ENCODE data around the gene GOLGA6L2.
"Not testable (repeated sequence)": the region's sequence is repeated elsewhere in the genome, so short reads cannot be mapped to it uniquely, and the experiment has no call there.

GOLGA6L2 gene

GRCh38 chr15:23434699-23435098 lies 12.3 kb downstream of the GOLGA6L2 start:
- H3K9me3 ChIP-seq (ENCODE audit: control insufficient read depth in 1 of 2, low read length in 2 of 2); H3K27ac ChIP-seq (ENCODE audit: low read depth, low read length); H3K4me3 ChIP-seq (ENCODE audit: low read depth in 1 of 2, low read length in 2 of 2); H3K9ac ChIP-seq (ENCODE audit: low read depth in 1 of 2, low read length in 2 of 2); H3K36me3 ChIP-seq (ENCODE audit: control insufficient read depth in 1 of 2, insufficient read depth in 2 of 2, low read length in 2 of 2); H3K4me1 ChIP-seq (ENCODE audit: control insufficient read depth in 1 of 2, insufficient read depth in 2 of 2, low read length in 2 of 2); H3K27me3 ChIP-seq (ENCODE audit: control insufficient read depth in 1 of 2, insufficient read depth in 2 of 2, low read length in 2 of 2): not testable (repeated sequence)

- not testable (repeated sequence) for H3K36me3 ChIP-seq (ENCODE audit: control insufficient read depth in 1 of 2, insufficient read depth in 2 of 2, low read length in 2 of 2); H3K9me3 ChIP-seq (ENCODE audit: control insufficient read depth in 1 of 2, low read length in 2 of 2); H3K27ac ChIP-seq (ENCODE audit: low read depth, low read length); H3K27me3 ChIP-seq (ENCODE audit: control insufficient read depth in 1 of 2, insufficient read depth in 2 of 2, low read length in 2 of 2); H3K4me3 ChIP-seq (ENCODE audit: low read depth in 1 of 2, low read length in 2 of 2); H3K9ac ChIP-seq (ENCODE audit: low read depth in 1 of 2, low read length in 2 of 2); H3K4me1 ChIP-seq (ENCODE audit: control insufficient read depth in 1 of 2, insufficient read depth in 2 of 2, low read length in 2 of 2)
Measured at GRCh38 chr15:23425327-23425726, 21.7 kb downstream of the GOLGA6L2 start.

- H3K9me3 ChIP-seq (ENCODE audit: control insufficient read depth in 1 of 2, low read length in 2 of 2), result no peaks in the 10 kb centered on the region
- no peaks in the 10 kb centered on the region for H3K27me3 ChIP-seq (ENCODE audit: control insufficient read depth in 1 of 2, insufficient read depth in 2 of 2, low read length in 2 of 2)
- no peak overlapping the region for H3K4me3 ChIP-seq (ENCODE audit: low read depth in 1 of 2, low read length in 2 of 2)
- H3K27ac ChIP-seq (ENCODE audit: low read depth, low read length), result no peak overlapping the region
- H3K36me3 ChIP-seq (ENCODE audit: control insufficient read depth in 1 of 2, insufficient read depth in 2 of 2, low read length in 2 of 2), result no peaks in the 10 kb centered on the region
- H3K4me1 ChIP-seq (ENCODE audit: control insufficient read depth in 1 of 2, insufficient read depth in 2 of 2, low read length in 2 of 2), result no peaks in the 10 kb centered on the region
- H3K9ac ChIP-seq (ENCODE audit: low read depth in 1 of 2, low read length in 2 of 2), result no peak overlapping the region
Measured at GRCh38 chr15:23424111-23424904, 22.7 kb downstream of the GOLGA6L2 start.

GRCh38 chr15:23422946-23423708 lies 23.9 kb downstream of the GOLGA6L2 start:
- no peak overlapping the region for H3K4me3 ChIP-seq (ENCODE audit: low read depth in 1 of 2, low read length in 2 of 2)
- H3K9me3 ChIP-seq (ENCODE audit: control insufficient read depth in 1 of 2, low read length in 2 of 2), result no peaks in the 10 kb centered on the region
- no peak overlapping the region for H3K27ac ChIP-seq (ENCODE audit: low read depth, low read length)
- no peaks in the 10 kb centered on the region for H3K27me3 ChIP-seq (ENCODE audit: control insufficient read depth in 1 of 2, insufficient read depth in 2 of 2, low read length in 2 of 2)
- no peaks in the 10 kb centered on the region for H3K36me3 ChIP-seq (ENCODE audit: control insufficient read depth in 1 of 2, insufficient read depth in 2 of 2, low read length in 2 of 2)
- H3K9ac ChIP-seq (ENCODE audit: low read depth in 1 of 2, low read length in 2 of 2), result no peak overlapping the region
- no peaks in the 10 kb centered on the region for H3K4me1 ChIP-seq (ENCODE audit: control insufficient read depth in 1 of 2, insufficient read depth in 2 of 2, low read length in 2 of 2)

DNA sequence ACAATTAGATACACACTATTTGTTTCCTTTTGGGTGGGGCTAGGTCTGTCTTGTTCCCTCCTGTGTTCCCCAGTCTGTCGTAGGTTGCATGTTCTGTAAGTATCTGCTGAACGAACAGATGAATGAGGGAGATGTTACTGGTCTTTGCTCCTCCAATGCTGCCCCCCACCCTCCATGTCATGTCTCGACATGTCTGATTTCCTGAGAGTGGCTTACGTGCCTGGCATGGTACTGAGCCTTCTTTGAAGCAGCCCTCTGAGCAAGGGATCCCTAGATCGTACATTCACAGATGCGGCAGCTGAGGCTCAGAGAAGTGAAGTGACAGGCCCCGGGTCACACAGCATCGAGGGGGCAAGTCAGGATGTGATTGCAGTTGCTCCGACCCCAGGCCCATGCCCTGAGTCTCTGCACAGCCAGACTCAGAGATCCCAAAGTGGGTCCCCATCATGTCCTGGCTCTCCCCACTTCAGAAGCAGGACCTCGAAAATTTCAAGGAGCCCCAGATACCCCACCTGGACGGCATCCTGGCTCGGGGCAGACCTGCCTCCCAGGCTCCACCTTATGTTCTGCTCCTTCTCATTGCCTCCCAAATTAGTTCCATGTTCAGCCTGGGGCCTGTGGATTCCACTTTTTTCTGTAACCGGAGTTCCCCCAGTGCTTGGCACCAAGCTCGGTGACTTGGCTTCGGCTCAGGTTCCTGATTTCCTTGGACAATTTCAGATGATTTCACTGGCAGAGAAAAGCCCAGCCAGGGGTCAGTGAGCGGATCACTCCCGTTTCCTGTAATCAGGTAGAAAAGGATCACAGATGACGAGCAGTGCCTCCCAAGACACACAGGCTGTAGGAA lies 24.7 kb downstream of the GOLGA6L2 start:
- Histone ChIP-seq H3K4me3 (ENCODE audit: low read depth in 1 of 2, low read length in 2 of 2) (no peak overlapping the region), H3K27me3 (ENCODE audit: control insufficient read depth in 1 of 2, insufficient read depth in 2 of 2, low read length in 2 of 2) (no peaks in the 10 kb centered on the region), H3K27ac (ENCODE audit: low read depth, low read length) (no peak overlapping the region), H3K36me3 (ENCODE audit: control insufficient read depth in 1 of 2, insufficient read depth in 2 of 2, low read length in 2 of 2) (no peaks in the 10 kb centered on the region), H3K9ac (ENCODE audit: low read depth in 1 of 2, low read length in 2 of 2) (no peak overlapping the region), H3K4me1 (ENCODE audit: control insufficient read depth in 1 of 2, insufficient read depth in 2 of 2, low read length in 2 of 2) (no peaks in the 10 kb centered on the region), H3K9me3 (ENCODE audit: control insufficient read depth in 1 of 2, low read length in 2 of 2) (no peaks in the 10 kb centered on the region)

- H3K4me1 ChIP-seq (ENCODE audit: control insufficient read depth in 1 of 2, insufficient read depth in 2 of 2, low read length in 2 of 2), result no peaks in the 10 kb centered on the region
- H3K9me3 ChIP-seq (ENCODE audit: control insufficient read depth in 1 of 2, low read length in 2 of 2), result no peaks in the 10 kb centered on the region
- no peak overlapping the region for H3K27ac ChIP-seq (ENCODE audit: low read depth, low read length)
- no peak overlapping the region for H3K4me3 ChIP-seq (ENCODE audit: low read depth in 1 of 2, low read length in 2 of 2)
- H3K27me3 ChIP-seq (ENCODE audit: control insufficient read depth in 1 of 2, insufficient read depth in 2 of 2, low read length in 2 of 2), result no peaks in the 10 kb centered on the region
- H3K36me3 ChIP-seq (ENCODE audit: control insufficient read depth in 1 of 2, insufficient read depth in 2 of 2, low read length in 2 of 2), result no peaks in the 10 kb centered on the region
- no peak overlapping the region for H3K9ac ChIP-seq (ENCODE audit: low read depth in 1 of 2, low read length in 2 of 2)
Measured at GRCh38 chr15:23420806-23421575, 26.1 kb downstream of the GOLGA6L2 start.

DNA sequence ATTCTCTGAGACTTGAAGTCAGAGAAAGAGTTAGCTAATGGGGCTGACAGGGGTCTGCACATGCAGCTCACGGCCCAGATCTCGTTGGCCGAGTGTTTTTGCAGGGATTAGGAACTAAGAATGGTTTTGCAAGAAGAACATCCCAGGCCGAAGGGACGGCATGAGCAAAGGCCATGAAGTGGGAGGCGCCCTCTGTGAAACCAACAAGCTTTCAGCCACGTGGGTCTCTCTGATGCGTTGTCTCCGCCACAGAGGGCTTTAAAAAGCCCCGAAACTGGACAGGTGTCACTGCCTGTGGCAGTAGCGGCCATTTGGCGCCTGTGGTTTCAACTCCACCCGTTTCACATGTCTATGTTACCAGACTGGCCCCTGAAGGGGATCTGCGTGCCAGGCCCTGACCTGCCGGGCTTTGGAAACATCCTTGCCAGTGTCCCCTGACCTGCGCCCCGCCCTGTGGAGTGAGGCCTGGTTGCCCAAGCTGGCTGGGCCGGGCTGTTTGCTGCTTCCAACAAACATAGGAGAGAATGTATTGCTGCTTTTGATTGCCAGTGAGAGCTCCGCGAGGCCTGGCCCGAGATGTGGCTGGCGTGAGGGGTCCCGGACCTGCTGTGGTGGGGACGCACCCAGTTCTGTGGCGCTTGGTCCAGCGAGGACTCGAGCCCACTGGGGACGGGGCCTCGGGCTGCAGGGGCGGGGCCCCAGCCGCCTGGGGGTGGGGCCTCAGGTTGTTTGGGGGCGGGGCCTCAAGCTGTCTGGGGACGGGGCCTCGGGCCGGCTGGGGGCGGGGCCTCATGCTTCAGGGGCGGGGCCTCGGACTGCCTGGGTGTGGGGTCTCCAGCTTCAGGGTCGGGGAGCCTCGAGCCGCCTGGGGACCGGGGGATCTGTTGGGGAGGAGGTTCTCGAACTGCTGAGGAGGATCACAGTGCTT lies 30.4 kb downstream of the GOLGA6L2 start:
- Histone ChIP-seq H3K9me3 (ENCODE audit: control insufficient read depth in 1 of 2, low read length in 2 of 2) (no peaks in the 10 kb centered on the region), H3K36me3 (ENCODE audit: control insufficient read depth in 1 of 2, insufficient read depth in 2 of 2, low read length in 2 of 2) (no peaks in the 10 kb centered on the region), H3K27me3 (ENCODE audit: control insufficient read depth in 1 of 2, insufficient read depth in 2 of 2, low read length in 2 of 2) (no peaks in the 10 kb centered on the region), H3K4me3 (ENCODE audit: low read depth in 1 of 2, low read length in 2 of 2) (no peak overlapping the region), H3K4me1 (ENCODE audit: control insufficient read depth in 1 of 2, insufficient read depth in 2 of 2, low read length in 2 of 2) (no peaks in the 10 kb centered on the region), H3K9ac (ENCODE audit: low read depth in 1 of 2, low read length in 2 of 2) (no peak overlapping the region), H3K27ac (ENCODE audit: low read depth, low read length) (no peak overlapping the region)

DNA sequence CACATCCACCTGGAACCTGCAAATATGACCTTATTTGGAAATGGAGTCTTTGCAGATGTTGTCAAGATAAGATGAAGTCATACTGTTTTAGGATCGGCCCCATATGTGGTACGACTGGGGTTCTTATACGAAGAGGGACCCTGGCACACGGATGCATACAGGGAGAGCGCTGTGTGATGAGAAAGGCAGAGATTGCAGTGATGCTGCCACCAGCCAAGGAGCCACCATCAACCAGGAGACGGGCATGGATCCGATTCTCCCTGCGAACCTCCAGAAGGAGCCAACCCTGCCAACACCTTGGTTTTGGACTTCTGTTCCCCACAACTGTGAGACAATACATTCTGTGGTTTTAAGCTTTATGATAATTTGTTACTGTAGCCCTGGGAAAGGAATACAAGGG lies 31.2 kb downstream of the GOLGA6L2 start:
- not testable (repeated sequence) for H3K9me3 ChIP-seq (ENCODE audit: control insufficient read depth in 1 of 2, low read length in 2 of 2); H3K9ac ChIP-seq (ENCODE audit: low read depth in 1 of 2, low read length in 2 of 2); H3K27me3 ChIP-seq (ENCODE audit: control insufficient read depth in 1 of 2, insufficient read depth in 2 of 2, low read length in 2 of 2); H3K36me3 ChIP-seq (ENCODE audit: control insufficient read depth in 1 of 2, insufficient read depth in 2 of 2, low read length in 2 of 2); H3K4me1 ChIP-seq (ENCODE audit: control insufficient read depth in 1 of 2, insufficient read depth in 2 of 2, low read length in 2 of 2); H3K27ac ChIP-seq (ENCODE audit: low read depth, low read length); H3K4me3 ChIP-seq (ENCODE audit: low read depth in 1 of 2, low read length in 2 of 2)

GRCh38 chr15:23415321-23415865 lies 31.6 kb downstream of the GOLGA6L2 start:
- no peak overlapping the region for H3K4me3 ChIP-seq (ENCODE audit: low read depth in 1 of 2, low read length in 2 of 2)
- no peak overlapping the region for H3K27ac ChIP-seq (ENCODE audit: low read depth, low read length)
- H3K36me3 ChIP-seq (ENCODE audit: control insufficient read depth in 1 of 2, insufficient read depth in 2 of 2, low read length in 2 of 2), result no peaks in the 10 kb centered on the region
- H3K9ac ChIP-seq (ENCODE audit: low read depth in 1 of 2, low read length in 2 of 2), result no peak overlapping the region
- H3K9me3 ChIP-seq (ENCODE audit: control insufficient read depth in 1 of 2, low read length in 2 of 2), result no peaks in the 10 kb centered on the region
- H3K27me3 ChIP-seq (ENCODE audit: control insufficient read depth in 1 of 2, insufficient read depth in 2 of 2, low read length in 2 of 2), result no peaks in the 10 kb centered on the region
- no peaks in the 10 kb centered on the region for H3K4me1 ChIP-seq (ENCODE audit: control insufficient read depth in 1 of 2, insufficient read depth in 2 of 2, low read length in 2 of 2)

Measured in duodenal mucosa (tissue), 2 donors.